Kidney epithelial cell (primary cell): ENCODE data around the gene TFAP2C. TPM values are rescaled to one million over a fixed set of nuclear protein-coding genes. Genes with fewer than 3 reads are reported as not detected.

Experiments
- DNase-seq: peaks from one replicate; pipeline ENCODE4 v3.0.0-alpha.2; 2010; ENCODE audit warnings: low read depth
- H3K27me3 ChIP-seq: 2 replicates; pipeline ENCODE4 v1.6.0; 2011; ENCODE audit warnings: low read length; ENCODE audit not compliant: control insufficient read depth, insufficient read depth
- H3K36me3 ChIP-seq: 2 replicates; pipeline ENCODE4 v1.5.1; 2011; ENCODE audit warnings: low read length; ENCODE audit not compliant: control insufficient read depth, insufficient read depth
- H3K4me3 ChIP-seq: 2 replicates; pipeline ENCODE4 v1.5.1; 2011; ENCODE audit warnings: low read depth, mild to moderate bottlenecking, control low read depth, low read length
- CTCF ChIP-seq: IDR thresholded peaks from 2 replicates; pipeline ENCODE4 v1.5.1; 2011; ENCODE audit warnings: mild to moderate bottlenecking, moderate library complexity, low read length, control low read depth, inconsistent platforms; ENCODE audit not compliant: insufficient read depth, poor library complexity, severe bottlenecking
- total RNA-seq: library from RNA; depleted of rRNA; stranded (reverse); fragments of >200 nt; gene quantifications from 2 replicates; pipeline ENCODE4 v1.2.3, GENCODE V29; 2015

TFAP2C gene
- total RNA-seq, 1 donor from 2014 or later, result 0.17 TPM

GRCh38 chr20:56685879-56686278, 56.8 kb downstream of the TFAP2C start:
- Histone ChIP-seq H3K27me3 (no peaks in the 10 kb centered on the region), H3K36me3 (no peaks in the 10 kb centered on the region), H3K4me3 (no peak overlapping the region)
- TF ChIP-seq CTCF, result no peak
- no peak for DNase-seq

GRCh38 chr20:56687061-56687460, 58.0 kb downstream of the TFAP2C start:
- Histone ChIP-seq H3K4me3 (no peak overlapping the region), H3K27me3 (no peaks in the 10 kb centered on the region), H3K36me3 (no peaks in the 10 kb centered on the region)
- no peak for TF ChIP-seq CTCF
- no peak for DNase-seq

- DNase-seq, result no peak
- TF ChIP-seq CTCF, result no peak
- Histone ChIP-seq H3K4me3 (no peak overlapping the region), H3K27me3 (no peaks in the 10 kb centered on the region), H3K36me3 (no peaks in the 10 kb centered on the region)
Observed at GRCh38 chr20:56688106-56688505, 59.0 kb downstream of the TFAP2C start.

Other genes with a start within 250 kb of the TFAP2C start
- gene AURKA, start 237.1 kb upstream of the TFAP2C start, total RNA-seq, result 8.0 and 8.5 TPM in 2 replicates
- 27.7 TPM in 2 replicates for gene CSTF1, start 236.7 kb upstream of the TFAP2C start, total RNA-seq
- 0.07 TPM in 1 of 2 replicates, not detected in the other for gene CASS4, start 217.0 kb upstream of the TFAP2C start, total RNA-seq
- 61.9 and 68.5 TPM in 2 replicates for gene RTF2, start 160.7 kb upstream of the TFAP2C start, total RNA-seq
- gene FAM209A, start 104.6 kb upstream of the TFAP2C start, total RNA-seq, result not detected in 2 replicates
- gene FAM209B, start 96.1 kb upstream of the TFAP2C start, total RNA-seq, result 0.48 TPM in 1 of 2 replicates, not detected in the other